Activated T-cell treated with anti-CD3 and anti-CD28 coated beads, Interleukin-2, amount 50 U/mL, for 1 hour (primary cell): ENCODE results near the gene HLTF.

Experiments
- DNase-seq: peaks from one replicate; pipeline ENCODE4 v3.0.0-alpha.2; 2020

Gene HLTF

GRCh38 chr3:149087208-149087607 is 875 bp upstream of the HLTF start:
- DNase-seq, result no peak

- no peak for DNase-seq
These were observed 503 bp downstream of the HLTF start for GRCh38 chr3:149085828-149086231.

GRCh38 chr3:149081772-149082171 is 4.6 kb downstream of the HLTF start:
- DNase-seq, result no peak

DNA sequence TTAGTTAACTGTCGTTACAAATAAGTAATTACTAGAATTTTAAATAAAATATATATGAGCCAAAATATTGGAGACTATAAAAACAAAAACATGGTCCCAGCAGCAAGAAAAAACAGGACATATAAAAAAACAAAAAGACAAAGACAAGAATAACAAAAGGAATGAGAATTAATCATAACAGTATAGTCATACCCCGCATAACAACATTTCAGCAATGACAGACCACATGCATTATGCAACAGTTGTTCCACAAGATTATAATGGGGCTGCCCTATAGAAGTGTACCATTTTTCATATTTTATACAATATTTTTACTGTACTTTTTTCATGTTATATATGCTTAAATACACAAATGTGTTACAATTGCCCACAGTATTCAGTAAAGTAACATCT is 5.6 kb downstream of the HLTF start:
- no peak for DNase-seq

DNA sequence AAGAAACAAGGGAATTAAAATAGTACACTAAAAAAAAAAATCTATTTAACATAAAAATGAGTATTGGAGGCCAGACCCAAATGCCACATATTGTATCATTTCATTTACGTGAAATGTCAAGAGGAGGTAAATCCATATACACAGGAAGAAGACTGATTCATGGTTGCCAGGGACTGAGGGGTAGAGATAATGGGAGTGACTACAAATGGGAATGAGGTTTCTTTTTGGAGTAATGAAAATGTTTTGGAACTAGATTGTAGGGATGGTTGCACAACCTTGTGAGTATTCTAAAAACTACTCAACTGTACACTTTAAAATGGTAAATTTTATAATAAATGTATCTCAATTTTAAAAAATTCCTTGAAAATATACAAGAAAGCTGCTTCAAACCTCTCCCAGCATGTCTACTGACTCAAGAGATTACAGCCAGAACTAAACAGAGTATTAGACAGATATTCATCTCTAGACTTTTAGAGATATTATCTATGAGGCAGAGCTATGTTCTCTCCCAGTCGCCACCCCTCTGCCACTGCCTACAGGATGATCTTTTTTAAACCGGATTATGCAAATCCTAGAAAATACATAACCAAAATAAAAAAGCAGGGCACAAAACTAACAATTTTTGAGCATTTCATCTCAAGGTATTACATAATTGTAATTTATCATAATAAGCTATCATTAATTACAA is 6.2 kb downstream of the HLTF start:
- DNase-seq, result no peak

DNA sequence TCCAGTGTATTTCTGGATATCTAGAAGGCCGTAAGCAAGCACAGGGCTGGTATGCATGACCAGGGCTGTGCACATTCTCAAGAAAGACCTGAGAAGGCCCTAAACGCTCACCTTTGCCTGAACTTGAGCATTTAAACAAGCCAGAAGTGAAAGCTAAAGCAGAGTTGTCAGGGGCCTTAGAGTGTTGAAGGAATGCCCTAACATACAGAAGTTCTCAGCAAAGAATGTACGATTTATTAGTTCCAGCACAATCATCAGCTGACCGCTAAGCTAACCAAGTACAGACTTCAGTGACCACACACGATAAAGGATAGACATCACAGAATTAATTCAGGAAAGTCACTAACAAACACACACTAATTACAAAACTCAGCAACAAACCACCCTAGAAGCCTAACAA is 8.7 kb downstream of the HLTF start:
- DNase-seq, result no peak

GRCh38 chr3:149067883-149068282 is 18.4 kb downstream of the HLTF start:
- DNase-seq, result no peak

- no peak for DNase-seq
These were observed 24.6 kb downstream of the HLTF start for GRCh38 chr3:149061776-149062175.

DNA sequence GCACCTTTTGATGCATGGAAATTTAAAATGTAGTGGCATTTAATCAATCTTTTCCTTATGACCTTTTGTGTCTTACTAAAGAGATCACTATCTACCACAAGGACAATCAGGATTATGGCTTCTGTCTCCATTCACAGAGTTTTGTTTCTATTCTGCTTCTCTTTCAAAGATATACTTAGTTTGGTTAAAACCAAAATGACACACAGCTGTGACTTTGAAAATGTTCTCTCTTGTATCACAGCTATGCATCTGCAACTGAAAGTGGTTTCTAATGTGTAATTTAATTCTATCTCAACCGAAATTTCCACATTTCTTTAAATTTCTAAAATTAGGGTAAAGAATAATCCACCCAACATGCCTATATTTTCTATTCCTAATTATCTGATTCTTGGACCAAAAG is 27.7 kb downstream of the HLTF start:
- no peak for DNase-seq

- no peak for DNase-seq
These were observed 28.1 kb downstream of the HLTF start for GRCh38 chr3:149058198-149058597.

GRCh38 chr3:149055575-149055974 is 30.8 kb downstream of the HLTF start:
- DNase-seq, result no peak

- no peak for DNase-seq
These were observed 41.8 kb downstream of the HLTF start for GRCh38 chr3:149044339-149045083.

DNA sequence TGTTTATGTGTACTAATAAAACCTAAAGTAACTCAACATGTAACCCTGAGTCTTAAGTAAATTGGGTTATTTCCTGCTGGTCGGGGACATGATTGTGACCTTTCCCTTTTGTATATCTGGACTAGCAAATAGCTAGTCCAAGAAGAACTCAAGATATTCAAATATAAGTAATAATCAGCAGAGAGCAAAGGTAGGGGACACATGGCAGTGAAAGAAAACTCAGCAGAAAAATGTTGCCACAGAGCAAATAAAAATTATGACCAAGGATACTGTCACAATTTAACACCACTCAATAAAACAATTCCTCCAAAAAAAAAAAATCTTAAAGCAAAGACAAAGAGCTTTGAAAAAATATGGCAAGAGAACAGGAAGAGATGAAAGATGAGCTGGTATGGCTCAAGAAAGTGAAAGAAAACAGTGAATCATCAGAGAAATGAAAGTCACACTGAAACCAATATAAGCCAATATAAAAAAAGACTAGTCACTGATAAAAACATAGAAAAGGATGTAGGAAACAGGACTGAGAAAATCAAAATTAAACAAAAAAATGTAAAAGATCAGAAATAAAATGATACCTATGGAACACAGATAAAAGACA is 43.4 kb downstream of the HLTF start:
- DNase-seq, result no peak

DNA sequence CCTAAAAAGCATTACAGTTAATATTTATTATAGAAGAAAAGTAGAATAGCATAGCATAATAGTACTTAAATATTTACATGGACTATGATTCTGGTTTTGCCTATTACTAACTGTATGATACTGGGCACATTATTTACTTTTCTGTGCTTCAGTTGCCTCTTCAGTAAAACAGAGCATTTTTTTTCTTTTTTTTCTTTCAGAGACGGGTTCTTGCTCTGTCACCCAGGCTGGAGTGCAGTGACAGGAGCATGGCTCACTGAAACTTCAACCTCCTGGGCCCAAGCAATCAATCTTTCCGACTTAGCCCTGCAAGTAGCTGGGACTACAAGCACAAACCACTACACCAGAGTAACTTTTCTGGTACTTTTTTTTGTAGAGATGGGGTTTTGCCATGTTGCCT is 48.0 kb downstream of the HLTF start:
- DNase-seq, result no peak

- DNase-seq, result no peak
These were observed 48.6 kb downstream of the HLTF start for GRCh38 chr3:149037684-149038083.

- no peak for DNase-seq
These were observed 55.2 kb downstream of the HLTF start for GRCh38 chr3:149031096-149031495.

GRCh38 chr3:149026718-149027117 is 59.6 kb downstream of the HLTF start:
- DNase-seq, result no peak

DNA sequence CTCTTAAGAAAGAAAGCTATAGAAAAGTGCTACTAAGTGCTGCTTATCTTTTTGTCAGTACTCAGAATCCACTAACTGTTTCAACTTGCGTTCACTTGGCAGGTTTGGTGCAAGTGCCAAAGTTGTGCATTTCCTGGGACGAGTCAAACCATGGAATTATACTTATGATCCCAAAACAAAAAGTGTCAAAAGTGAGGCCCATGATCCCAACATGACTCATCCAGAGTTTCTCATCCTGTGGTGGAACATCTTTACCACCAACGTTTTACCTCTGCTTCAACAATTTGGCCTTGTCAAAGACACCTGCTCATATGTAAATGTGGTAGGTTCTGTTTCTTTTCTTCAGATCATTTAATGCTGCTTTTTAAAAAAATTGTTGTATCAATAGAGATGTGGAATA is 62.4 kb downstream of the HLTF start:
- DNase-seq, result no peak

GRCh38 chr3:149021830-149022229 is 64.5 kb downstream of the HLTF start:
- no peak for DNase-seq

GRCh38 chr3:149020839-149021252 is 65.5 kb downstream of the HLTF start:
- no peak for DNase-seq

DNA sequence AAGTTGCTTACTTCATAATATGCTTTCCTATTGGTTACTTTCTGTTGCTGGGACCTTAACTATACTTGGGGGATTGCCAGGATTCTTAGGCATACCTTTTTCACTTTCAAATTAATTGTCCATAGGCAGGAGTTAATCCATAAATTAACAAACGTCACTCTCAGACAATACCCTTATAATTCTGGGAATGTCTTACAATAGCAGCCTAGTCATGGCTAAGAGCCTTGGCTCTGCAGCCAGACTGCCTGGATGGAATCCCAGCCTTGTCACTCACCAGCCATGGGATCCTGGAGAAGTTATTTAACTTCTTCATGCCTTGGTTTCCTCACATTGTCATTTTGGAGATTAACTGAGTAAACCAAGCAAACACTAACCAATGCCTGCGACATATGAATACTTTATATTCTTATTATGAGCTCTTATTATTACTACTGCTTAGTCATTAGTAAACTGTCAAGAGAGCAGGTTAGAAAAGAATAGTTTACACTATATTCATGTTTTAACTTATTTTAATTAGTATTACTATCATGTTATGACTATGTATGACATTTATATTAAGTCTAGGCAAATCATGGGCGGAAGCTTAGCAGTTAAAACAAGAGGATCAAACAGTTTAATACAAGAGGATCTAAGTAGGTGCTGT is 66.0 kb downstream of the HLTF start:
- DNase-seq, result no peak

GRCh38 chr3:149019580-149019979 is 66.8 kb downstream of the HLTF start:
- no peak for DNase-seq

- no peak for DNase-seq
These were observed 68.1 kb downstream of the HLTF start for GRCh38 chr3:149018247-149018646.
